GM12878 (cell line): ENCODE data around the gene OTOA. TPM values are rescaled to one million over a fixed set of nuclear protein-coding genes. Genes with fewer than 3 reads are reported as not detected.
A peak's percentile ranks its signal among the peaks of the same experiment; 100 is the strongest.

Source experiments
- ATAC-seq: fragments of 200-7000 bp; cut with Tn5 transposase; 3 replicates; pipeline ENCODE4 v1.9.1; 2020; ENCODE audit warnings: mild to moderate bottlenecking, moderate library complexity
- BruUV-seq: library from RNA; stranded (reverse); fragments of 400-500 nt; replicated peaks from 2 replicates; lab custom pipeline; 2021; lab: Mats Ljungman, UMichigan
- CTCF ChIA-PET: fragments of 300-600 bp; sonication (Branson Sonifier 250); formaldehyde crosslinking; extraction: SDS; loops from one replicate; lab custom pipeline; 2021; ENCODE audit warnings: inconsistent platforms; lab: Yijun Ruan, JAX
- POLR2A ChIA-PET: fragments of 350-600 bp; formaldehyde crosslinking; extraction: SDS; loops from one replicate; lab custom pipeline; 2021; ENCODE audit warnings: inconsistent platforms; lab: Charles Lee
- RAD21 ChIA-PET: fragments of 300-600 bp; sonication (Branson Sonifier 250); formaldehyde crosslinking; loops from one replicate; lab custom pipeline; 2023; ENCODE audit warnings: antibody characterized with exemption; ENCODE audit not compliant: unreplicated experiment; lab: Charles Lee
- SMC1A ChIA-PET: fragments of 300-600 bp; sonication (Branson Sonifier 250); formaldehyde crosslinking; loops from one replicate; lab custom pipeline; 2023; ENCODE audit not compliant: unreplicated experiment, uncharacterized antibody; lab: Charles Lee
- DNase-seq: peaks from one replicate; pipeline ENCODE4 v3.0.0-alpha.2; 2011; ENCODE audit warnings: low read depth, low spot score
- FAIRE-seq: peaks from 3 replicates; lab custom pipeline; 2011; peaks lifted over from hg19 to GRCh38; lab: Jason Lieb, UNC
- H2AFZ ChIP-seq: 2 replicates; pipeline ENCODE4 v1.6.0; 2011; ENCODE audit warnings: low read depth, low read length, control low read depth; ENCODE audit not compliant: control insufficient read depth
- H3K27ac ChIP-seq: 2 replicates; pipeline ENCODE4 v1.5.1; 2011; ENCODE audit warnings: control low read depth; ENCODE audit not compliant: control insufficient read depth, insufficient read depth
- H3K27me3 ChIP-seq, 2 experiments: replicated peaks in 1 of 2; 2 replicates each; pipeline versions ENCODE4 v1.6.0 to v1.6.1; 2011; ENCODE audit warnings: low read length in 1 of 2; ENCODE audit not compliant: control insufficient read depth in 2 of 2, insufficient read depth in 2 of 2
- H3K36me3 ChIP-seq, 2 experiments: 2 replicates each; pipeline ENCODE4 v1.5.1; 2011; ENCODE audit warnings: low read length in 1 of 2; ENCODE audit not compliant: control insufficient read depth in 2 of 2, insufficient read depth in 2 of 2
- H3K4me1 ChIP-seq: 2 replicates; pipeline ENCODE4 v1.6.1; 2011; ENCODE audit warnings: mild to moderate bottlenecking, low read length, moderate library complexity, mixed read lengths; ENCODE audit not compliant: control insufficient read depth, insufficient read depth
- H3K4me2 ChIP-seq: 2 replicates; pipeline ENCODE4 v1.6.0; 2011; ENCODE audit warnings: control low read depth; ENCODE audit not compliant: control insufficient read depth, insufficient read depth
- H3K4me3 ChIP-seq: fragments of 200-600 bp; sonication (generic); 2 replicates; pipeline ENCODE4 v1.5.1; 2016
- H3K79me2 ChIP-seq: 2 replicates; pipeline ENCODE4 v1.6.0; 2011; ENCODE audit warnings: low read length; ENCODE audit not compliant: control insufficient read depth, insufficient read depth
- H3K9ac ChIP-seq: 2 replicates; pipeline ENCODE4 v1.8.0; 2011; ENCODE audit warnings: low read length, control low read depth, mixed read lengths; ENCODE audit not compliant: control insufficient read depth, insufficient read depth
- H3K9me3 ChIP-seq: replicated peaks from 3 replicates; pipeline ENCODE4 v1.5.1; 2011; ENCODE audit warnings: mild to moderate bottlenecking, low read length; ENCODE audit not compliant: control insufficient read depth, insufficient read depth
- H4K20me1 ChIP-seq: 2 replicates; pipeline ENCODE4 v1.6.0; 2011; ENCODE audit not compliant: control insufficient read depth, insufficient read depth
- EP300 ChIP-seq, 2 experiments: fragments of 150-350 bp in 1 of 2; IDR thresholded peaks; 2 replicates each; pipeline ENCODE4 v1.6.1; 2011 to 2012; ENCODE audit warnings: low read depth in 2 of 2, low read length in 2 of 2, borderline replicate concordance in 1 of 2, improper control_type of control experiment in 1 of 2, inconsistent platforms in 1 of 2; ENCODE audit not compliant: control insufficient read depth in 1 of 2
- IKZF1 ChIP-seq: fragments of 450-650 bp; conservative IDR thresholded peaks from 2 replicates; pipeline ENCODE4 v1.6.1; 2017; ENCODE audit warnings: antibody characterized with exemption, mild to moderate bottlenecking
- IKZF2 ChIP-seq, 2 experiments: fragments of 450-650 bp; IDR thresholded peaks; 2 replicates each; pipeline ENCODE4 v1.6.1; 2017; ENCODE audit warnings: mild to moderate bottlenecking in 2 of 2, moderate library complexity in 2 of 2
- MAX ChIP-seq: IDR thresholded peaks from 2 replicates; pipeline ENCODE4 v1.6.1; 2012; ENCODE audit warnings: low read depth, low read length, improper control_type of control experiment
- MTA2 ChIP-seq: fragments of 450-650 bp; IDR thresholded peaks from 2 replicates; pipeline ENCODE4 v1.6.1; 2016; ENCODE audit warnings: low read depth, mild to moderate bottlenecking, moderate library complexity
- MXI1 ChIP-seq: fragments of 150-350 bp; IDR thresholded peaks from 2 replicates; pipeline ENCODE4 v1.6.1; 2011; ENCODE audit warnings: low read depth, mild to moderate bottlenecking, inconsistent platforms, low read length, improper control_type of control experiment
- PKNOX1 ChIP-seq: fragments of 450-650 bp; IDR thresholded peaks from 2 replicates; pipeline ENCODE4 v1.6.1; 2016; ENCODE audit warnings: mild to moderate bottlenecking
- RCOR1 ChIP-seq: conservative IDR thresholded peaks from 2 replicates; pipeline ENCODE4 v1.6.1; 2012; ENCODE audit warnings: low read depth, low read length, improper control_type of control experiment
- SMC3 ChIP-seq: IDR thresholded peaks from 2 replicates; pipeline ENCODE4 v1.6.1; 2011; ENCODE audit warnings: low read length, improper control_type of control experiment, borderline replicate concordance
- SPI1 ChIP-seq: IDR thresholded peaks from 2 replicates; pipeline ENCODE4 v1.6.1; 2011; ENCODE audit warnings: low read depth, mild to moderate bottlenecking, low read length, moderate library complexity, borderline replicate concordance; ENCODE audit not compliant: insufficient read depth
- ZNF207 ChIP-seq: fragments of 450-650 bp; IDR thresholded peaks from 2 replicates; pipeline ENCODE4 v1.6.1; 2014; ENCODE audit warnings: antibody characterized with exemption, mild to moderate bottlenecking, borderline replicate concordance
- ZNF24 ChIP-seq: fragments of 450-650 bp; IDR thresholded peaks from 2 replicates; pipeline ENCODE4 v1.6.1; 2017; ENCODE audit warnings: antibody characterized with exemption, mild to moderate bottlenecking
- ZZZ3 ChIP-seq: IDR thresholded peaks from 2 replicates; pipeline ENCODE4 v1.6.1; 2011; ENCODE audit warnings: low read depth; ENCODE audit not compliant: control insufficient read depth, insufficient read length
- WGBS: methylation state at CpG from one replicate; pipeline ENCODE4 v1.1.6; 2016; ENCODE audit warnings: low lambda C conversion rate; ENCODE audit not compliant: insufficient replicate concordance, insufficient coverage; ENCODE audit errors: missing lambda C conversion rate; 5-methylcytosine and 5-hydroxymethylcytosine counted together
- in situ Hi-C: fragments of 300-500 bp; cut with MboI; formaldehyde crosslinking; loops from 9 replicates; pipeline ENCODE4 v1.14.3; 2018; ENCODE audit warnings: mixed read lengths
- intact Hi-C: fragments of 100-400 bp; cut with micrococcal nuclease; formaldehyde crosslinking; loops from one replicate; pipeline ENCODE4 v1.14.2; 2022; ENCODE audit not compliant: unreplicated experiment
- polyA plus RNA-seq, 11 experiments: library from polyadenylated mRNA; depleted of rRNA in 4 of 11; unstranded in 6 of 11; stranded (reverse) in 5 of 11; fragments of >200 nt; fragmentation: Nextera tagmentation in 4 of 11; fragmentation: Illumina TruSeq in 1 of 11; extraction: Ambion mirVana in 4 of 11; extraction: Trizol in 1 of 11; gene quantifications; 1 replicate in 1 of 11; 2 replicates in 10 of 11; pipeline versions ENCODE4 v1.2.1 to v1.2.3, GENCODE V29; 2011 to 2016; ENCODE audit warnings: inconsistent platforms in 2 of 11, missing spikeins in 2 of 11, low read depth in 1 of 11
- total RNA-seq, 4 experiments: library from RNA; depleted of rRNA in 3 of 4; stranded (reverse); fragments of >200 nt in 3 of 4; fragmentation: Illumina TruSeq in 1 of 4; extraction: Trizol in 1 of 4; gene quantifications; 2 replicates each; pipeline versions ENCODE4 v1.2.1 to v1.2.3, GENCODE V29; 2013 to 2021

OTOA gene
- total and polyA plus RNA-seq, 10 of the 15 experiments (the other 5 are each of a cell fraction or from before 2014, with no cell fraction given): 0.33 to 1.5 (median 0.61) TPM

DNA sequence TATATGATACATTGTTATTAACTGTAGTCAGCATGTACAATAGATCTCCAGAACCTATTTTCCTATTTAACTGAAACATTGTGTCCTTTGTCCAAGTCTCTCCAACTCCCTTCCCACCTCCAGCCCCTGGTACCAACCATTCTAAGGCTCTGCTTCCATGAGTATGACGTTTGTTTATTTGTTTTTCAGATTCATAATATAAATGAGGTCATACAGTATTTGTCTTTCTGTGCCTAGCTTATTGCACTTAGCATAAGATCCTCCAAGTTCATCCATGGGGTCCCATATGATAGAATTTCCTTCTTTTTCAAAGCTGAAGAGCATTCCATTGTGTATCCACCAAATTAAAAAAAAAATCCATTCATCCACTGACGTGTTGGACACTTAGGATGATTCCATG lies 39.4 kb downstream of the OTOA start:
- ChIA-PET RAD21 (interaction anchor here (0.7 to 8.7 kb wide), 3 partner anchors 45 to 122 kb away, joined by 3 to 79 read pairs (median 3); no protein-coding TSS in a partner anchor), POLR2A (no interaction called here), CTCF (interaction anchor here (1.0 to 10.4 kb wide), 7 partner anchors 9 to 120 kb away, joined by 3 to 176 read pairs (median 3); no protein-coding TSS in a partner anchor), SMC1A (interaction anchor here (0.9 to 10.1 kb wide), 6 partner anchors 42 to 119 kb away, joined by 3 to 142 read pairs (median 4); no protein-coding TSS in a partner anchor)
- BruUV-seq: no TSS peak
- Histone ChIP-seq H3K9ac (no peak overlapping the region), H3K27me3 (no peaks in the 10 kb centered on the region; a peak in 3 of 4 replicates), H3K9me3 (no peaks in the 10 kb centered on the region; the same call in 2 of the 3 replicates), H2AFZ (no peak overlapping the region), H3K36me3 (no peaks in the 10 kb centered on the region), H3K4me3 (no peak overlapping the region; the same call in 1 of the 2 replicates), H3K79me2 (no peaks in the 10 kb centered on the region), H4K20me1 (no peaks in the 10 kb centered on the region), H3K4me1 (peaks cover 11% of the 10 kb centered on the region), H3K4me2 (no peak overlapping the region), H3K27ac (no peak overlapping the region)
- ATAC-seq (no peak), DNase-seq (no peak), FAIRE-seq (no peak)
- in situ Hi-C loops (loop anchor here (10.0 kb wide), 1 partner anchor 48 kb away; the partner anchor contains the start of gene IGSF6), intact Hi-C loops (loop anchor here (10.0 kb wide), 1 partner anchor 1362 kb away; no protein-coding TSS in a partner anchor)
- 3% methylated on average over 2 of the region's 2 CpGs for WGBS
- TF ChIP-seq SMC3 (no peak), MAX (no peak)

DNA sequence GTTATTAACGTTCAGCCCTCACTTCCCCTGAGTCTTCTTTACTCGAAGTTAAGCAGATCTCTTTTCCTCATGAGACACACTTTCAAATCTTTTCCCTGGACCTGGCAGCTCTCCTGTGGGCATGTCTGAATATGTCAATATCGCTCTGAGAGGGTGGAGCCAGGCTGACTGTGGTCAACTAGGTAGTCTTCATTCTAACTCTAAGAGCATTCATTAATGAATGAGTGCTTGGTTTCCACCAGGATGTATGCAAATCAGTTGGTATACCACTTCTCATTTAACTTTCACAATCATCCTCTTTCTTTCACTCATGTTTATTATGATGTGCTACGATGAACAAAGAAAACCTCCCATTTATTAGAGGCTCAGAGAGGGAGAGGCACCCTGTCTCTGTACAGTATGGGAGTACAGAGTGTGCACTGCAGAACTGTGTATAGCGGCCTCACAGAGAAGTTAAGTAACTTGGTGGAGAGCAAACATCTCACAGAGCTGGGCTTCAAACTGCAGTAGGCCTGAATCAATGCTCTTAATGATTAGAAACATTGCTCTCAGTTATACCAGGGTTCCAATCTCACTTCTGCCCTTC lies 39.9 kb downstream of the OTOA start:
- H3K9ac ChIP-seq: no peak overlapping the region
- CTCF ChIA-PET: interaction anchor here (0.9 to 10.4 kb wide), 8 partner anchors 8 to 121 kb away, joined by 3 to 176 read pairs (median 4); no protein-coding TSS in a partner anchor
- H3K4me2 ChIP-seq: no peak overlapping the region
- no peak overlapping the region for H2AFZ ChIP-seq
- in situ Hi-C loops (loop anchor here (10.0 kb wide), 1 partner anchor 49 kb away; the partner anchor contains the start of gene IGSF6), intact Hi-C loops (loop anchor here (10.0 kb wide), 1 partner anchor 1361 kb away; no protein-coding TSS in a partner anchor)
- H3K27ac ChIP-seq: no peak overlapping the region
- DNase-seq (peak; percentile 40), FAIRE-seq (peak; percentile 65), ATAC-seq (peak; percentile 93)
- H3K9me3 ChIP-seq: no peaks in the 10 kb centered on the region; the same call in 2 of the 3 replicates
- H3K36me3 ChIP-seq: no peaks in the 10 kb centered on the region
- POLR2A ChIA-PET: no interaction called here
- 2% methylated on average over 5 of the region's 5 CpGs for WGBS
- no peak overlapping the region; the same call in 1 of the 2 replicates for H3K4me3 ChIP-seq
- no TSS peak for BruUV-seq
- SMC1A ChIA-PET: interaction anchor here (0.7 to 10.1 kb wide), 13 partner anchors 16 to 119 kb away, joined by 3 to 142 read pairs (median 3); no protein-coding TSS in a partner anchor
- RAD21 ChIA-PET: interaction anchor here (1.0 to 8.7 kb wide), 2 partner anchors 46 to 61 kb away, joined by 3 to 79 read pairs; no protein-coding TSS in a partner anchor
- H3K4me1 ChIP-seq: peaks cover 11% of the 10 kb centered on the region
- H3K27me3 ChIP-seq: no peaks in the 10 kb centered on the region; a peak in 3 of 4 replicates
- H3K79me2 ChIP-seq: no peaks in the 10 kb centered on the region
- no peaks in the 10 kb centered on the region for H4K20me1 ChIP-seq
- TF ChIP-seq ZNF24 (peak; percentile 53; the same call in 1 of the 2 replicates), ZZZ3 (no peak), SPI1 (peak; percentile 17; the same call in 1 of the 2 replicates), IKZF2 (IDR thresholded peaks at IDR 0.05) (peak; percentile 60 to 74), EP300 (IDR thresholded peaks at IDR 0.05; ENCODE audit: borderline replicate concordance in 1 of 2, control insufficient read depth in 1 of 2, low read depth in 2 of 2, low read length in 2 of 2) (no peak), IKZF1 (peak; percentile 65; the same call in 1 of the 2 replicates), RCOR1 (0 out of 2 replicates have a peak, but pooled peaks have one; percentile 29), PKNOX1 (0 out of 2 replicates have a peak, but pooled peaks have one; percentile 22), MTA2 (peak; percentile 85), MXI1 (no peak), ZNF207 (no peak)
